HG02943 (cell line): ENCODE data around the gene ARSH.
"Not testable (repeated sequence)": the region's sequence is repeated elsewhere in the genome, so short reads cannot be mapped to it uniquely, and the experiment has no call there.

ENCODE experiments used
- ATAC-seq: cut with Tn5 transposase; IDR thresholded peaks from one replicate; pipeline ENCODE4 v1.9.1; 2021; ENCODE audit warnings: mild to moderate bottlenecking, low read depth, moderate library complexity; ENCODE audit not compliant: unreplicated experiment

ARSH gene

DNA sequence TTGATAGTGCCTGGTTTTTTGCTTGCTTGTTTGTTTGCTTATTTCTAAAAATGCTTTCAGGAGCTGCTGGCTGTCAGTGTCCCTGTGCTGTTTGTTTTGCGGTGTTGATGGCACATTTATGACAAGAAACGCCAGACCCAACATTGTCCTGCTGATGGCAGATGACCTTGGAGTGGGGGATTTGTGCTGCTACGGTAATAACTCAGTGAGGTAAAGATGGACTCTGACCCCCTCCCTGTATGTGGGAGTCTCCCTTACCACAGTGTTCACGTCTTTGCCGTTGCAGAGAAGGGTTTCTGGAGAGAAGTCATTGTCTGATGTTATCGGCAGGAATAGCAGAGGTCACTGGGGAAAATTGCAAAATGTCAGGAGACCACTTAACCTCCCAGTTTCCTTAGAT, at the start of gene ARSH:
TSS of gene ARSH (plus strand) at position 52 of the 400 bp plus-strand sequence. CDS start at position 119, 67 bp downstream.
- no peak for ATAC-seq

- ATAC-seq = no peak
Measured at GRCh38 chrX:2958199-2958598, 48.1 kb upstream of the ARSH start.

DNA sequence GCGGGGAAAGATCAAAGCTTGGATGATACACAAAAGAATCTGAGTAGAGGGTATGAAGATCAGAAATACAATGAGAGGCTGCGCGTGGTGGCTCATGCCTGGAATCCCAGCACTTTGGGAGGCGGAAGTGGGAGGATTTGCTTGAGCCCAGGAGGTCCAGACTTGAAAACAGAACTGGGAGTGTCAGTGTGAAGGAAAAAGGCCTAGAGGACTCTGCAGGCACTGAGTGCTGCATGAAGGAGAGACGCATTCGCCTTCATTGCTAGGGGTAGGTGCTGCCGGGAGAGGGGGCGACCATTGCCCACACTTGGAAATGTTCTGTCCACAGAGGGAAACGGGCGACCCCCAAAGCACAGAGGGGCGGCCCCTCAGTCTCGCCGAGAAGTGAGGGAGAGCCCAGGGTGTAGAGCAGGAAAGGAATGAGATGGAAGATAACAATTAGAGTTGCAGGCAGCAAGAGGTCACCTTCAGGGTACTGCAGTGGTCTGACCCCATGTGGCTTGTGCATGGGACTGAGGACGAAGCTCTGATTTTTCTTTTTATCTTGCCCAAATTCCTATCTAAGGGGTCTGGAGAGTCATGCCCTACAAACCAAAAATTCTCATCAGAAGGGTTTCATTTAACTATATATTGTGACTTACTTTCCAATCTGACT, 45.4 kb upstream of the ARSH start:
- no peak for ATAC-seq

- ATAC-seq = no peak
Measured at GRCh38 chrX:2962381-2962780, 44.0 kb upstream of the ARSH start.

- not testable (repeated sequence) for ATAC-seq
Measured at GRCh38 chrX:2963449-2963848, 42.9 kb upstream of the ARSH start.

GRCh38 chrX:2963992-2964794, 42.2 kb upstream of the ARSH start:
- ATAC-seq = not testable (repeated sequence)

DNA sequence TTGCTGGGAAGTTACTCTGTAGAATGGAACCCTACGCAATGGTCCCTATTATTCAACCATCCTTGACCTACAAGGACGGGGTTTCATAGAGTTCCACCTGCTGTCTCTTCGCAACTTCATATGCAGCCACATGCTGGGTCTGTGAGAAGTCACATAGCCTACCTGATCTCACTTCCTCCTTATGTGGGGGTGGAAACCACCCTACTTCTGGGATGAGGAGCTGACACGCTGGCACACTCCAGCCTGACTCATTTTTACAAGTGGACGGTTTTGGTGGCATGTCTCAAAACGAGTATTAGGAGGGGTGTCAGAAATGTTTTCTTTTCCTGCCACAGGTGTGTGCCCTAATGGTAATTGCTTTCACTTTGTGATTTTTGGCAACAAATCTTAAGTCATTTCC, 40.4 kb upstream of the ARSH start:
- ATAC-seq = no peak

DNA sequence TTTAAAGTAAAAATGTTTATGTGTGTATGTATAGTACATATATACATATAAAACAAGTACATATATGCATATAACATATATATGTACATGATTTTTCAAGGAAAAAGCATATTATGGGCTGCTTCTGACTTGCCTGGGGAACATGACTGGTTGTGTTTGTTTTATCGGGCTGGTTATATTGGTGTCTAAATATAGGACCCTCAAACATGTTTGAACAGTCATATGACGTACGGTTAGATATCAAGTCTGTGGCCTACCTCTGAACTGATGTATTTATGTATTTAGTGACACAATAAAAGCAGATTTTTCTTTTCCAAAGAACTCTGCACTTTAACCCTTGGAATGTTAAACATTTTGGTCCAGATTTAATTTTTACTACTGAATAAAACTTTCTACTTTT, 39.3 kb upstream of the ARSH start:
- ATAC-seq = no peak

- ATAC-seq = no peak
Measured at GRCh38 chrX:2967584-2967983, 38.8 kb upstream of the ARSH start.

GRCh38 chrX:2967998-2968909, 38.1 kb upstream of the ARSH start:
- no peak for ATAC-seq

DNA sequence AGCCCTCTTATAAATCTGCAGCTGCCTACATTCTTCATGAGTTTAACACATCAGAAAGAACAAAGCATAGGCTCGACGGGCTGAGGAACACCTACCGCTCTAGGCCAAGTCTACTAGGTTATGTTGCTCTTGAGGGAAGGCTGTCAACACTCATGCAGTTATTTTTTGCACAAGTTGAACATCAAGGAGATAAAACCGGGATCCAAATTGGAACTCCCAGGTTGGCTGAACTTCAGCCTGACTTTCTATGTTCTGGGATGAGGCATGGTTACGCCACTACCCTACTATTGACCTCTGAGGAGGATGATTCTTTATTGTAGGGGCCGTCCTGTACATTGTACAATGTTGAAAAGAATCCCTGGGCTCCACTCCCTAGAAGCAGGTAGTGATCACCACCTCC, 37.3 kb upstream of the ARSH start:
- no peak for ATAC-seq

GRCh38 chrX:2972391-2972790, 34.0 kb upstream of the ARSH start:
- ATAC-seq = no peak

- ATAC-seq = no peak
Measured at GRCh38 chrX:2974961-2975360, 31.4 kb upstream of the ARSH start.

GRCh38 chrX:2978639-2979038, 27.7 kb upstream of the ARSH start:
- not testable (repeated sequence) for ATAC-seq

DNA sequence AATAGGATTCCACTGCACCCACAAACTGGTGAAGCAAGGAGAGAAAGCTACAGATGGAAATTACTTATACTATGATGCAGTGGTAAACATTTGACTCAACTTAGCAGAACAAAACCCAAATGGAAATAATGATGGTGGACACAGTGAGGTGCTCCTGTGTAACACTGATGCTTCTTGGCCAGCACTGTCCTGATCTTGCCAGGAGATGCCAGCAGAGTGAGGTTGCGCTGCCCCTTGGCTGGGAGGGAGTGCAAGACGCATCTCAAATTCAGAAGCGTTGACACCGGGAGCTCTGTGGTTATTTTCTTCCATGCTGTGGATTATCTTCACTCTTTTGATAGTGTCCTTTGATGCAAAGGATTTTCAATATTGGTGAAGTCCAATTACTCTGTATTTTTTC, 22.0 kb upstream of the ARSH start:
- no peak for ATAC-seq

GRCh38 chrX:2989565-2989964, 16.8 kb upstream of the ARSH start:
- no peak for ATAC-seq

DNA sequence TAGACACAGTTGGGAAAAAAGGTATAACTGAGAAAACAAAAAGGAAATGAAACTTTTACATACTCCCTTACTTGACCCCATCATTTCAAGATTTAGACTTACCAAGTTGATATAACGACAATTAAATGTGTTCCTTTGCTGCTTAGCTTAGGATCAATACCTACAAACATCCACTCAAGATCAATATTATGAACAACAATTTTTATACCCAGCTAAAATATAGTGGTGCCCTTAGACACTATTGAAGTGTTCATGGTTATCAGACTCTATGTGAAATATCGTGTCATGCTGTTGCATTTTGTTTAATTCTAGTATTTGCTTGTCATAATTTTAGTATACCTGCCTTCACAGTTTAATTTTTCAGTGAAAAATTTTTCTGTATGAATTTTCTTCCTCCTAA, 4.2 kb downstream of the ARSH start:
- no peak for ATAC-seq

DNA sequence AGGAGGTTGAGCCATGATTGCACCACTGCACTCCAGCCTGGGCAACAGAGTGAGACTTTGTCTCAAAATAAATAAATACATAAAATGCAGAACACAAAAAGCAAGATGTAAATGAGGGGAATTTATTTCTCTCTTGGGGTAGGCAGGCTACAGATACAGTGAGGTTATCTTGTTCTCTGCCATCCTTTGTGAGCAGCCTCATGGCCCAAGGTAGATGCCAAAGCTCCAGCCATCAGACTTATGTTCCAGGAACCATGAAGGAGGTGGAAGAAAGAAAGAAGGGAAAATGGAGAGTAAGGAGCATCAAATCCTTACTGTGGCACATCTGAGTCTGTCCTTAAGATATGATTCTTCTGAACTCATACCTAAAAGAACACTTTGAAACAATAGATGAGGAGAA, 11.1 kb downstream of the ARSH start:
- ATAC-seq = no peak

DNA sequence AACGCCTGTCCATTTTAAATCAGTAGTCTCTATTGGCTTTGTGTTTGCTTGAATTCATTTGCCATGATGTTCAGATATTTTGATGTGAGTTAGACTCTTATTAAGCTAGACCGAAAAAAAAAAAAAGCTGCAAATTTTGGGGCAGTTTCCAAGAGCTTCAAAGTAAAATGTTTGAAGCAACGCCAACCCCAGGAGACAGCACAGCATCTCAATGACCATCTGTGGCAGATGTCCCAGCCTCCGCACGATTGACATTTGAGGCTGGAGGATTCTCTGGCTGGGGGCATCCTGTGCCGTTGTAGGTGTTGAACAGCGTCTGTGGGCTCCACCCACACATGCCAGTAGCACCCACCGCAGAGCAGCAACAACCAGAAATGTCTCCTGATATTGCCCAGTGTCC, 17.8 kb downstream of the ARSH start:
- ATAC-seq = no peak

GRCh38 chrX:3026074-3026815, 19.9 kb downstream of the ARSH start:
- ATAC-seq = no peak
